Fibroblast of lung (primary cell): Measurements from ENCODE around the gene PPP1R14D. TPM values are rescaled to one million over a fixed set of nuclear protein-coding genes. Genes with fewer than 3 reads are reported as not detected.
A peak's percentile ranks its signal among the peaks of the same experiment; 100 is the strongest.

Experiments
- DNase-seq, 2 donors: peaks; one replicate each; pipeline versions ENCODE4 v3.0.0 to v3.0.0-alpha.2; 2010; ENCODE audit warnings: low read depth in 2 of 2
- H2AFZ ChIP-seq: 2 replicates; pipeline ENCODE4 v1.5.1; 2012; ENCODE audit warnings: low read length, control low read depth, inconsistent platforms
- H3K27ac ChIP-seq: 2 replicates; pipeline ENCODE4 v1.5.1; 2011; ENCODE audit warnings: low read length, control low read depth; ENCODE audit not compliant: insufficient read depth
- H3K27me3 ChIP-seq: 2 replicates; pipeline ENCODE4 v1.5.1; 2011; ENCODE audit warnings: mild to moderate bottlenecking, low read length; ENCODE audit not compliant: control insufficient read depth, insufficient read depth
- H3K36me3 ChIP-seq: 2 replicates; pipeline ENCODE4 v1.5.1; 2011; ENCODE audit warnings: low read length; ENCODE audit not compliant: control insufficient read depth, insufficient read depth
- H3K4me1 ChIP-seq: 2 replicates; pipeline ENCODE4 v1.5.1; 2011; ENCODE audit warnings: low read length; ENCODE audit not compliant: control insufficient read depth, insufficient read depth; ENCODE audit errors: extremely low read depth
- H3K4me2 ChIP-seq: 2 replicates; pipeline ENCODE4 v1.5.1; 2011; ENCODE audit warnings: low read length, control low read depth; ENCODE audit not compliant: insufficient read depth; ENCODE audit errors: extremely low read depth
- H3K4me3 ChIP-seq, 4 experiments: fragments of 200-600 bp in 1 of 4; sonication (generic) in 1 of 4; replicated peaks in 1 of 4; 2 replicates each; pipeline ENCODE4 v1.5.1; 2011 to 2016; ENCODE audit warnings: low read length in 4 of 4, low read depth in 3 of 4, mild to moderate bottlenecking in 3 of 4, control low read depth in 2 of 4, inconsistent platforms in 1 of 4, mixed read lengths in 1 of 4; ENCODE audit not compliant: insufficient read depth in 1 of 4; ENCODE audit errors: control extremely low read depth in 1 of 4
- H3K79me2 ChIP-seq: 2 replicates; pipeline ENCODE4 v1.5.1; 2012; ENCODE audit warnings: mild to moderate bottlenecking, low read length, inconsistent platforms; ENCODE audit not compliant: control insufficient read depth, insufficient read depth
- H3K9ac ChIP-seq: 2 replicates; pipeline ENCODE4 v1.5.1; 2011; ENCODE audit warnings: mild to moderate bottlenecking, low read length, control low read depth; ENCODE audit not compliant: insufficient read depth
- H3K9me3 ChIP-seq: 2 replicates; pipeline ENCODE4 v1.5.1; 2012; ENCODE audit warnings: low read depth, low read length; ENCODE audit not compliant: control insufficient read depth, insufficient read depth
- H4K20me1 ChIP-seq: 2 replicates; pipeline ENCODE4 v1.5.1; 2011; ENCODE audit warnings: low read length; ENCODE audit not compliant: control insufficient read depth, insufficient read depth; ENCODE audit errors: extremely low read depth
- CTCF ChIP-seq, 2 donors: IDR thresholded peaks in 1 of 2; conservative IDR thresholded peaks in 1 of 2; 1 replicate in 1 of 2; 2 replicates in 1 of 2; pipeline ENCODE4 v1.5.1; 2011 to 2012; ENCODE audit warnings: low read length in 2 of 2, control low read depth in 1 of 2, inconsistent platforms in 1 of 2, low read depth in 1 of 2, mild to moderate bottlenecking in 1 of 2
- EZH2 ChIP-seq: IDR thresholded peaks from 2 replicates; pipeline ENCODE4 v1.5.1; 2012; ENCODE audit warnings: low read length, control low read depth, mild to moderate bottlenecking; ENCODE audit errors: missing control alignments
- polyA plus RNA-seq, 2 donors: library from polyadenylated mRNA; depleted of rRNA in 1 of 2; stranded (reverse) in 1 of 2; unstranded in 1 of 2; fragments of >200 nt; gene quantifications; 2 replicates each; pipeline ENCODE4 v1.2.1, GENCODE V29; 2011 to 2012; ENCODE audit warnings: missing spikeins in 1 of 2
- total RNA-seq: library from RNA; depleted of rRNA; stranded (reverse); fragments of >200 nt; gene quantifications from 2 replicates; pipeline ENCODE4 v1.2.1, GENCODE V29; 2014

Gene PPP1R14D
- total and polyA plus RNA-seq, 2 donors (not counting 1 experiment from before 2014, with no cell fraction given), result not detected

- H3K27ac ChIP-seq, result no peak overlapping the region
- peak in 1 of 2 donors; percentile 57 for DNase-seq
- H3K4me3 ChIP-seq, result no peak overlapping the region
- H3K4me2 ChIP-seq, result no peak overlapping the region
- H3K9me3 ChIP-seq, result no peaks in the 10 kb centered on the region
- TF ChIP-seq EZH2 (no peak), CTCF (conservative IDR thresholded peaks at IDR 0.05 in 1 of 2, IDR thresholded peaks at IDR 0.05 in 1 of 2; ENCODE audit: low read depth in 1 of 2, low read length in 2 of 2) (no peak)
- H2AFZ ChIP-seq, result no peak overlapping the region
- H3K9ac ChIP-seq, result no peak overlapping the region
- H3K36me3 ChIP-seq, result no peaks in the 10 kb centered on the region
- H3K27me3 ChIP-seq, result no peaks in the 10 kb centered on the region
- peaks cover 11% of the 10 kb centered on the region for H3K4me1 ChIP-seq
- H3K79me2 ChIP-seq, result peaks cover 8% of the 10 kb centered on the region
- H4K20me1 ChIP-seq, result no peaks in the 10 kb centered on the region
These were observed 37.8 kb downstream of the PPP1R14D start for GRCh38 chr15:40790718-40791117.

GRCh38 chr15:40789999-40790398 is 38.5 kb downstream of the PPP1R14D start:
- no peaks in the 10 kb centered on the region for H4K20me1 ChIP-seq
- H3K4me3 ChIP-seq, result no peak overlapping the region
- no peak for TF ChIP-seq EZH2
- TF ChIP-seq CTCF (conservative IDR thresholded peaks at IDR 0.05 in 1 of 2, IDR thresholded peaks at IDR 0.05 in 1 of 2; ENCODE audit: low read depth in 1 of 2, low read length in 2 of 2), result no peak
- H3K9me3 ChIP-seq, result no peaks in the 10 kb centered on the region
- no peak overlapping the region for H3K4me2 ChIP-seq
- peaks cover 11% of the 10 kb centered on the region for H3K4me1 ChIP-seq
- H3K9ac ChIP-seq, result no peak overlapping the region
- peaks cover 8% of the 10 kb centered on the region for H3K79me2 ChIP-seq
- no peaks in the 10 kb centered on the region for H3K27me3 ChIP-seq
- DNase-seq, result no peak
- no peaks in the 10 kb centered on the region for H3K36me3 ChIP-seq
- no peak overlapping the region for H2AFZ ChIP-seq
- no peak overlapping the region for H3K27ac ChIP-seq

GRCh38 chr15:40789119-40789518 is 39.4 kb downstream of the PPP1R14D start:
- Histone ChIP-seq H3K4me1 (peaks cover 11% of the 10 kb centered on the region), H3K9ac (no peak overlapping the region), H3K4me3 (no peak overlapping the region), H2AFZ (no peak overlapping the region), H3K27me3 (no peaks in the 10 kb centered on the region), H3K79me2 (peaks cover 8% of the 10 kb centered on the region), H3K27ac (no peak overlapping the region), H3K4me2 (no peak overlapping the region), H4K20me1 (no peaks in the 10 kb centered on the region), H3K9me3 (no peaks in the 10 kb centered on the region), H3K36me3 (no peaks in the 10 kb centered on the region)
- no peak for DNase-seq
- no peak for TF ChIP-seq CTCF (conservative IDR thresholded peaks at IDR 0.05 in 1 of 2, IDR thresholded peaks at IDR 0.05 in 1 of 2; ENCODE audit: low read depth in 1 of 2, low read length in 2 of 2)
- TF ChIP-seq EZH2, result no peak
